GM20000 (cell line): ENCODE results near the gene HENMT1.
"Not testable (repeated sequence)": the region's sequence is repeated elsewhere in the genome, so short reads cannot be mapped to it uniquely, and the experiment has no call there.

ENCODE experiments used
- DNase-seq: peaks from one replicate; pipeline ENCODE4 v3.0.0; 2012; ENCODE audit warnings: low spot score
- CTCF ChIP-seq: IDR thresholded peaks from 2 replicates; pipeline ENCODE4 v1.5.1; 2012; ENCODE audit warnings: mild to moderate bottlenecking, control low read depth; ENCODE audit errors: extremely low read depth, missing control alignments

HENMT1 gene

GRCh38 chr1:108661030-108661609, at the start of gene HENMT1:
Gene HENMT1 (minus strand): TSS chr1:108661093. CDS start chr1:108659884, 1,209 bp downstream.
- peak; percentile 84 for DNase-seq
- TF ChIP-seq CTCF: no peak

GRCh38 chr1:108708691-108709660, 48.1 kb upstream of the HENMT1 start:
- peak; percentile 10 for TF ChIP-seq CTCF
- DNase-seq: peak; percentile 15

- DNase-seq: no peak
- no peak for TF ChIP-seq CTCF
These were observed 45.8 kb upstream of the HENMT1 start for GRCh38 chr1:108706643-108707042.

- no peak for DNase-seq
These were observed 43.6 kb upstream of the HENMT1 start for GRCh38 chr1:108704496-108704895.

GRCh38 chr1:108703939-108704338, 43.0 kb upstream of the HENMT1 start:
- TF ChIP-seq CTCF: no peak

More at GRCh38 chr1:108704496-108704895, 43.6 kb upstream of the HENMT1 start:
- TF ChIP-seq CTCF: no peak

GRCh38 chr1:108702109-108702508, 41.2 kb upstream of the HENMT1 start:
- DNase-seq: not testable (repeated sequence)

More at GRCh38 chr1:108703939-108704338, 43.0 kb upstream of the HENMT1 start:
- DNase-seq: no peak

GRCh38 chr1:108701176-108701849, 40.4 kb upstream of the HENMT1 start:
- no peak for DNase-seq
- TF ChIP-seq CTCF: no peak
